K562 (cell line): ENCODE data around the gene C12orf42. TPM values are rescaled to one million over a fixed set of nuclear protein-coding genes. Genes with fewer than 3 reads are reported as not detected.

Experiments
- ATAC-seq: fragments of 200-7000 bp; cut with Tn5 transposase; 3 replicates; pipeline ENCODE4 v1.9.1; 2020; ENCODE audit warnings: moderate library complexity
- BruUV-seq: library from RNA; stranded (reverse); fragments of 400-500 nt; replicated peaks from 2 replicates; lab custom pipeline; 2021; lab: Mats Ljungman, UMichigan
- CTCF ChIA-PET: fragments of 300-600 bp; formaldehyde crosslinking; extraction: SDS; loops from one replicate; lab custom pipeline; 2021; ENCODE audit warnings: low intra/inter-chr PET ratio; lab: Yijun Ruan, JAX
- POLR2A ChIA-PET: fragments of 300-600, 350-650 bp; sonication (Branson Sonifier 250); formaldehyde crosslinking; extraction: SDS; loops from one replicate; lab custom pipeline; 2021; ENCODE audit warnings: antibody characterized with exemption, inconsistent platforms; lab: Yijun Ruan, JAX
- DNase-seq, 4 experiments: peaks; one replicate each; pipeline versions ENCODE4 v3.0.0 to v3.0.0-alpha.2; 2011 to 2018; ENCODE audit warnings: low spot score in 3 of 4, mixed read lengths in 3 of 4; ENCODE audit errors: extremely low read depth in 1 of 4
- FAIRE-seq: peaks from 2 replicates; lab custom pipeline; 2011; peaks lifted over from hg19 to GRCh38; lab: Jason Lieb, UNC
- H2AFZ ChIP-seq: 2 replicates; pipeline ENCODE4 v1.6.0; 2011; ENCODE audit warnings: low read depth, low read length, control low read depth, inconsistent platforms
- H3K27ac ChIP-seq: fragments of 200-600 bp; 3 replicates; pipeline ENCODE4 v1.8.0; 2011; ENCODE audit warnings: low read depth, mild to moderate bottlenecking, control low read depth, inconsistent platforms, low read length, moderate library complexity, mixed read lengths; ENCODE audit errors: extremely low read depth
- H3K27me3 ChIP-seq, 2 experiments: fragments of 300-600 bp in 1 of 2; 2 replicates in 1 of 2; 3 replicates in 1 of 2; pipeline versions ENCODE4 v1.6.0 to v1.8.0; 2011; ENCODE audit warnings: inconsistent platforms in 2 of 2, low read length in 2 of 2, mild to moderate bottlenecking in 1 of 2, mixed read lengths in 1 of 2, moderate library complexity in 1 of 2; ENCODE audit not compliant: control insufficient read depth in 2 of 2, insufficient read depth in 2 of 2
- H3K36me3 ChIP-seq: fragments of 300-600 bp; 3 replicates; pipeline ENCODE4 v1.8.0; 2011; ENCODE audit warnings: mild to moderate bottlenecking, low read length, inconsistent platforms; ENCODE audit not compliant: control insufficient read depth, insufficient read depth
- H3K4me1 ChIP-seq, 2 experiments: fragments of 200-600 bp in 1 of 2; replicated peaks in 1 of 2; 2 replicates in 1 of 2; 3 replicates in 1 of 2; pipeline versions ENCODE4 v1.5.1 to v1.8.0; 2011; ENCODE audit warnings: inconsistent platforms in 2 of 2, low read length in 2 of 2, mild to moderate bottlenecking in 1 of 2, mixed read lengths in 1 of 2, moderate library complexity in 1 of 2; ENCODE audit not compliant: control insufficient read depth in 2 of 2, insufficient read depth in 2 of 2
- H3K4me2 ChIP-seq: 2 replicates; pipeline ENCODE4 v1.6.1; 2011; ENCODE audit warnings: low read length, control low read depth, inconsistent platforms, mixed read lengths; ENCODE audit not compliant: insufficient read depth
- H3K4me3 ChIP-seq: fragments of 200-600 bp; sonication (generic), shearing (Covaris generic); 2 replicates; pipeline ENCODE4 v1.5.1; 2016; ENCODE audit warnings: control low read depth, inconsistent platforms
- H3K79me2 ChIP-seq: fragments of 200-600 bp; 3 replicates; pipeline ENCODE4 v1.8.0; 2011; ENCODE audit warnings: low read length, inconsistent platforms; ENCODE audit not compliant: control insufficient read depth, insufficient read depth
- H3K9ac ChIP-seq, 2 experiments: 2 replicates each; pipeline versions ENCODE4 v1.6.0 to v1.6.1; 2011; ENCODE audit warnings: low read depth in 2 of 2, low read length in 2 of 2, control low read depth in 1 of 2, inconsistent platforms in 1 of 2, mild to moderate bottlenecking in 1 of 2, mixed read lengths in 1 of 2; ENCODE audit not compliant: insufficient read depth in 1 of 2
- H3K9me1 ChIP-seq: one replicate; pipeline ENCODE4 v1.6.0; 2011; ENCODE audit warnings: inconsistent platforms, mild to moderate bottlenecking, low read length, moderate library complexity; ENCODE audit not compliant: control insufficient read depth, insufficient read depth
- H3K9me3 ChIP-seq: replicated peaks from 2 replicates; pipeline ENCODE4 v1.5.1; 2011; ENCODE audit warnings: low read depth, low read length, inconsistent platforms; ENCODE audit not compliant: control insufficient read depth, insufficient read depth
- H4K20me1 ChIP-seq: replicated peaks from 2 replicates; pipeline ENCODE4 v1.6.1; 2011; ENCODE audit warnings: low read length, inconsistent platforms, mixed read lengths; ENCODE audit not compliant: control insufficient read depth, insufficient read depth
- NCOA2 ChIP-seq, 2 experiments: fragments of 450-650 bp; IDR thresholded peaks; 2 replicates each; pipeline ENCODE4 v1.6.1; 2018; ENCODE audit warnings: mild to moderate bottlenecking in 2 of 2, moderate library complexity in 1 of 2; ENCODE audit not compliant: partially characterized antibody in 2 of 2
- PRPF4 ChIP-seq: fragments of 200-400 bp; formaldehyde crosslinking; IDR thresholded peaks from one replicate; pipeline ENCODE4 v1.6.1; 2017; ENCODE audit warnings: low read length, low read depth, mild to moderate bottlenecking; ENCODE audit not compliant: insufficient read depth, poor library complexity, severe bottlenecking
- SAFB2 ChIP-seq: fragments of 200-400 bp; formaldehyde crosslinking; IDR thresholded peaks from 2 replicates; pipeline ENCODE4 v1.6.1; 2018; ENCODE audit warnings: borderline replicate concordance, low read length, low read depth, moderate library complexity; ENCODE audit not compliant: severe bottlenecking
- ZNF740 ChIP-seq, 3 experiments: fragments of 200-800 bp in 1 of 3; sonication (Bioruptor generic) in 1 of 3; sonication (generic) in 1 of 3; formaldehyde crosslinking in 1 of 3; IDR thresholded peaks; 2 replicates each; pipeline versions ENCODE4 v1.6.1 to v1.8.0; 2016 to 2022; ENCODE audit warnings: mild to moderate bottlenecking in 2 of 3, missing compliant biosample characterization in 2 of 3, missing genetic modification characterization in 2 of 3, missing genetic modification reagents in 1 of 3
- WGBS: fragments of 100-300 bp; shearing (Covaris generic); methylation state at CpG from one replicate; pipeline ENCODE4 v1.1.6; 2016; ENCODE audit warnings: low coverage, mixed read lengths; ENCODE audit not compliant: insufficient coverage; ENCODE audit errors: missing lambda C conversion rate; 5-methylcytosine and 5-hydroxymethylcytosine counted together
- in situ Hi-C: fragments of 300-500 bp; cut with MboI; formaldehyde crosslinking; loops from 4 replicates; pipeline ENCODE4 v1.15.0; 2018; ENCODE audit warnings: inconsistent platforms, mixed read lengths
- intact Hi-C: fragments of 100-400 bp; cut with micrococcal nuclease; formaldehyde crosslinking; loops from 2 replicates; pipeline ENCODE4 v1.14.2; 2022
- polyA plus RNA-seq, 8 experiments: library from polyadenylated mRNA; depleted of rRNA in 4 of 8; stranded (reverse) in 5 of 8; unstranded in 3 of 8; fragments of >200 nt; fragmentation: Nextera tagmentation in 2 of 8; fragmentation: Illumina TruSeq in 1 of 8; extraction: Ambion mirVana in 2 of 8; extraction: Trizol in 1 of 8; gene quantifications; 2 replicates each; pipeline versions ENCODE4 v1.2.1 to v1.2.3, GENCODE V29; 2011 to 2014; ENCODE audit warnings: inconsistent platforms in 1 of 8, missing spikeins in 1 of 8
- total RNA-seq, 7 experiments: library from RNA; depleted of rRNA in 6 of 7; stranded (reverse); fragments of >200 nt in 6 of 7; fragmentation: Illumina TruSeq in 2 of 7; extraction: Trizol in 2 of 7; gene quantifications; 2 replicates each; pipeline versions ENCODE4 v1.2.1 to v1.2.3, GENCODE V29; 2011 to 2021; ENCODE audit warnings: low replicate concordance in 1 of 7

The C12orf42 gene
- total and polyA plus RNA-seq, 9 of the 15 experiments (the other 6 are each of a cell fraction or from before 2014, with no cell fraction given) = not detected

- ATAC-seq (no peak), FAIRE-seq (no peak), DNase-seq (no peak)
- Histone ChIP-seq H3K27ac (no peak overlapping the region), H3K79me2 (no peaks in the 10 kb centered on the region), H2AFZ (no peak overlapping the region), H3K4me3 (no peak overlapping the region), H3K4me2 (no peak overlapping the region), H3K27me3 (no peaks in the 10 kb centered on the region), H4K20me1 (no peaks in the 10 kb centered on the region), H3K9ac (no peak overlapping the region), H3K9me3 (no peaks in the 10 kb centered on the region; the same call in 1 of the 2 replicates), H3K36me3 (no peaks in the 10 kb centered on the region), H3K4me1 (no peaks in the 10 kb centered on the region), H3K9me1 (no peaks in the 10 kb centered on the region)
- BruUV-seq = no TSS peak
- WGBS = under 1% methylated on average over 13 of the region's 13 CpGs
- no peak for TF ChIP-seq NCOA2 (IDR thresholded peaks at IDR 0.05; ENCODE audit: partially characterized antibody in 2 of 2)
- TF ChIP-seq ZNF740 (CRISPR knock-in tag; IDR thresholded peaks at IDR 0.05) = no peak
- no peak for TF ChIP-seq ZNF740 (tag; IDR thresholded peaks at IDR 0.05)
- TF ChIP-seq PRPF4 = no peak
- TF ChIP-seq SAFB2 = no peak
- ChIA-PET POLR2A (no interaction called here), CTCF (no interaction called here)
- intact Hi-C loops (no loop called here), in situ Hi-C loops (no loop called here)
These were observed 161.3 kb downstream of the C12orf42 start for GRCh38 chr12:103334466-103334865.
